ENCODE results near the gene PLA2G2C.

DNA sequence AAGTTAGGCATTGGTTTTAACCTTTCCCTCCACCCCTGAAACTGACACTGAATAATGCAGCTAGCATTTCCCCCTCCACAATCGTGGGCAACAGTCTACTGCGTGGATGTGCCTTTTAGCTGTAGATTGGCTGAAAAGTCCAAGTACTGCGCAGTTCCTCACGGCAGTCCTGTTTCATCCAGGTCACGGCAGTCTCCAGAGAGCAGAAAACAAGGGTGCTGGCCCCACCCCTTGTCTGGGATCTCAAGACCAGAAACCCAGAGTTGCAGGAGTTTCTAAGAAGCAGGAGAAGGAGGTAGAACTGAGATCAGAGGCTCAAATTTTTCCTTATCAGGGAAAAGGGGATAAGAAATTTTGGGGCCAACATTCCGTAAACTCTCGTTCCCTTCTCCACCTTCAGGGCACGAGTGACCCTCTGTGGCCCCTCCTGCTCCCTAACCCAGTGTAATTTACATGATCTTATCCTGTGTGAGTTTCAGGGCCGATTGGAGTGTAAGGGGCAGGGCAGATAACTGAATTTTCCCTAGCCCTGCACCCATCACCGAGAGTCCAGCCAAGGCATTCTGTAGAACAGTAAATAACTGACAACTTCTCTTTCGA lies 25.9 kb upstream of the PLA2G2C start:
- TF ChIP-seq, protein P1, sequence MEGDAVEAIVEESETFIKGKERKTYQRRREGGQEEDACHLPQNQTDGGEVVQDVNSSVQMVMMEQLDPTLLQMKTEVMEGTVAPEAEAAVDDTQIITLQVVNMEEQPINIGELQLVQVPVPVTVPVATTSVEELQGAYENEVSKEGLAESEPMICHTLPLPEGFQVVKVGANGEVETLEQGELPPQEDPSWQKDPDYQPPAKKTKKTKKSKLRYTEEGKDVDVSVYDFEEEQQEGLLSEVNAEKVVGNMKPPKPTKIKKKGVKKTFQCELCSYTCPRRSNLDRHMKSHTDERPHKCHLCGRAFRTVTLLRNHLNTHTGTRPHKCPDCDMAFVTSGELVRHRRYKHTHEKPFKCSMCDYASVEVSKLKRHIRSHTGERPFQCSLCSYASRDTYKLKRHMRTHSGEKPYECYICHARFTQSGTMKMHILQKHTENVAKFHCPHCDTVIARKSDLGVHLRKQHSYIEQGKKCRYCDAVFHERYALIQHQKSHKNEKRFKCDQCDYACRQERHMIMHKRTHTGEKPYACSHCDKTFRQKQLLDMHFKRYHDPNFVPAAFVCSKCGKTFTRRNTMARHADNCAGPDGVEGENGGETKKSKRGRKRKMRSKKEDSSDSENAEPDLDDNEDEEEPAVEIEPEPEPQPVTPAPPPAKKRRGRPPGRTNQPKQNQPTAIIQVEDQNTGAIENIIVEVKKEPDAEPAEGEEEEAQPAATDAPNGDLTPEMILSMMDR (IDR thresholded peaks at IDR 0.05 in 4 of 5, conservative IDR thresholded peaks at IDR 0.05 in 1 of 5), result no peak
- TF ChIP-seq POLR2A (IDR thresholded peaks at IDR 0.05), result no peak

All from gastrocnemius medialis (tissue), 4 donors.